Liver (tissue), 9 donors: Measurements from ENCODE around the gene LLGL2. TPM values are rescaled to one million over a fixed set of nuclear protein-coding genes. Genes with fewer than 3 reads are reported as not detected.

Experiments used
- DNase-seq: peaks from one replicate; pipeline ENCODE4 v3.0.0-alpha.2; 2017; ENCODE audit warnings: low spot score
- H3K27ac ChIP-seq, 2 donors: one replicate each; pipeline ENCODE4 v1.7.0; 2013; ENCODE audit warnings: inconsistent platforms in 2 of 2, low read length in 2 of 2, control low read depth in 1 of 2, low read depth in 1 of 2, mild to moderate bottlenecking in 1 of 2
- H3K27me3 ChIP-seq, 4 donors: one replicate each; pipeline versions ENCODE4 v1.6.1 to v1.7.0; 2013; ENCODE audit warnings: low read length in 3 of 4, inconsistent platforms in 1 of 4, mild to moderate bottlenecking in 1 of 4, moderate library complexity in 1 of 4; ENCODE audit not compliant: control insufficient read depth in 4 of 4, insufficient read depth in 4 of 4
- H3K36me3 ChIP-seq, 4 donors: one replicate each; pipeline versions ENCODE4 v1.6.1 to v1.7.0; 2013; ENCODE audit warnings: low read length in 3 of 4, mild to moderate bottlenecking in 3 of 4, low read depth in 1 of 4, moderate library complexity in 1 of 4; ENCODE audit not compliant: control insufficient read depth in 4 of 4, insufficient read depth in 3 of 4
- H3K4me1 ChIP-seq, 4 donors: one replicate each; pipeline versions ENCODE4 v1.6.1 to v1.7.0; 2013; ENCODE audit warnings: low read length in 3 of 4, mild to moderate bottlenecking in 3 of 4, moderate library complexity in 1 of 4; ENCODE audit not compliant: control insufficient read depth in 4 of 4, insufficient read depth in 4 of 4
- H3K4me3 ChIP-seq, 3 donors: one replicate each; pipeline versions ENCODE4 v1.6.1 to v1.7.0; 2013; ENCODE audit warnings: low read length in 3 of 3, control low read depth in 1 of 3, low read depth in 1 of 3, mild to moderate bottlenecking in 1 of 3
- H3K9ac ChIP-seq, 2 donors: one replicate each; pipeline ENCODE4 v1.7.0; 2013; ENCODE audit warnings: low read length in 2 of 2, mild to moderate bottlenecking in 2 of 2, moderate library complexity in 2 of 2, control low read depth in 1 of 2, low read depth in 1 of 2
- H3K9me3 ChIP-seq, 4 donors: one replicate each; pipeline versions ENCODE4 v1.6.1 to v1.7.0; 2013; ENCODE audit warnings: low read length in 3 of 4; ENCODE audit not compliant: control insufficient read depth in 4 of 4
- ATF3 ChIP-seq: IDR thresholded peaks from 2 replicates; pipeline ENCODE4 v1.6.1; 2016; ENCODE audit warnings: antibody characterized with exemption
- FOXA1 ChIP-seq: IDR thresholded peaks from 2 replicates; pipeline ENCODE4 v1.6.1; 2016; ENCODE audit warnings: antibody characterized with exemption
- FOXA2 ChIP-seq: IDR thresholded peaks from 2 replicates; pipeline ENCODE4 v1.6.1; 2016; ENCODE audit warnings: antibody characterized with exemption
- GABPA ChIP-seq, 2 donors: IDR thresholded peaks in 1 of 2; conservative IDR thresholded peaks in 1 of 2; 2 replicates each; pipeline ENCODE4 v1.6.1; 2016; ENCODE audit warnings: antibody characterized with exemption in 2 of 2, mild to moderate bottlenecking in 1 of 2, moderate library complexity in 1 of 2
- HNF4A ChIP-seq, 2 donors: conservative IDR thresholded peaks; 2 replicates each; pipeline ENCODE4 v1.6.1; 2016; ENCODE audit warnings: antibody characterized with exemption in 2 of 2, mild to moderate bottlenecking in 2 of 2
- HNF4G ChIP-seq: IDR thresholded peaks from 2 replicates; pipeline ENCODE4 v1.6.1; 2016; ENCODE audit warnings: antibody characterized with exemption
- NR2F2 ChIP-seq: IDR thresholded peaks from 2 replicates; pipeline ENCODE4 v1.6.1; 2016; ENCODE audit warnings: antibody characterized with exemption
- RAD21 ChIP-seq, 2 donors: IDR thresholded peaks; 2 replicates each; pipeline ENCODE4 v1.6.1; 2016; ENCODE audit warnings: antibody characterized with exemption in 2 of 2, mild to moderate bottlenecking in 2 of 2
- RXRA ChIP-seq, 2 donors: IDR thresholded peaks; 2 replicates each; pipeline ENCODE4 v1.6.1; 2017 to 2018; ENCODE audit warnings: antibody characterized with exemption in 2 of 2, mild to moderate bottlenecking in 1 of 2
- SP1 ChIP-seq: IDR thresholded peaks from 2 replicates; pipeline ENCODE4 v1.6.1; 2018; ENCODE audit warnings: antibody characterized with exemption, mild to moderate bottlenecking
- TAF1 ChIP-seq: conservative IDR thresholded peaks from 2 replicates; pipeline ENCODE4 v1.6.1; 2016; ENCODE audit warnings: antibody characterized with exemption, mild to moderate bottlenecking
- YY1 ChIP-seq: IDR thresholded peaks from 2 replicates; pipeline ENCODE4 v1.6.1; 2016; ENCODE audit warnings: antibody characterized with exemption, mild to moderate bottlenecking
- WGBS: extraction: QIAGEN DNeasy Blood & Tissue Kit; methylation state at CpG from one replicate; pipeline ENCODE4 v1.1.7; 2013; 5-methylcytosine and 5-hydroxymethylcytosine counted together
- polyA plus RNA-seq, 2 donors: library from polyadenylated mRNA; stranded (reverse) in 1 of 2; unstranded in 1 of 2; fragments of 200-250 nt in 1 of 2; fragments of >200 nt in 1 of 2; fragmentation: Nextera tagmentation in 1 of 2; extraction: Ambion mirVana in 1 of 2; gene quantifications; one replicate each; pipeline versions ENCODE4 v1.2.1 to v1.2.3, GENCODE V29; 2013 to 2015
- total RNA-seq, 2 donors: library from RNA; depleted of rRNA; stranded (reverse); fragments of >200 nt; gene quantifications; one replicate each; pipeline ENCODE4 v1.2.3, GENCODE V29; 2014
- TF ChIP-seq, protein P1 (sequence below): IDR thresholded peaks from 2 replicates; pipeline ENCODE4 v1.6.1; 2016; ENCODE audit warnings: antibody characterized with exemption, mild to moderate bottlenecking
- TF ChIP-seq, protein P2 (sequence below): IDR thresholded peaks from 2 replicates; pipeline ENCODE4 v1.6.1; 2016; ENCODE audit warnings: antibody characterized with exemption
- TF ChIP-seq, protein P3 (sequence below): IDR thresholded peaks from 2 replicates; pipeline ENCODE4 v1.6.1; 2016; ENCODE audit warnings: antibody characterized with exemption
- TF ChIP-seq, protein P4 (sequence below): fragments of 150-350 bp; IDR thresholded peaks from 2 replicates; pipeline ENCODE4 v1.5.1; 2017; ENCODE audit warnings: improper control_type of control experiment, low read depth, low read length; ENCODE audit not compliant: missing input control
- donor health status: healthy.
- donor health status: healthy.
- donor health status: healthy.
- donor health status: healthy.
- donor health status: healthy.

The LLGL2 gene
- total and polyA plus RNA-seq, 4 donors = 23.2 to 69.6 (median 38.5) TPM

DNA sequence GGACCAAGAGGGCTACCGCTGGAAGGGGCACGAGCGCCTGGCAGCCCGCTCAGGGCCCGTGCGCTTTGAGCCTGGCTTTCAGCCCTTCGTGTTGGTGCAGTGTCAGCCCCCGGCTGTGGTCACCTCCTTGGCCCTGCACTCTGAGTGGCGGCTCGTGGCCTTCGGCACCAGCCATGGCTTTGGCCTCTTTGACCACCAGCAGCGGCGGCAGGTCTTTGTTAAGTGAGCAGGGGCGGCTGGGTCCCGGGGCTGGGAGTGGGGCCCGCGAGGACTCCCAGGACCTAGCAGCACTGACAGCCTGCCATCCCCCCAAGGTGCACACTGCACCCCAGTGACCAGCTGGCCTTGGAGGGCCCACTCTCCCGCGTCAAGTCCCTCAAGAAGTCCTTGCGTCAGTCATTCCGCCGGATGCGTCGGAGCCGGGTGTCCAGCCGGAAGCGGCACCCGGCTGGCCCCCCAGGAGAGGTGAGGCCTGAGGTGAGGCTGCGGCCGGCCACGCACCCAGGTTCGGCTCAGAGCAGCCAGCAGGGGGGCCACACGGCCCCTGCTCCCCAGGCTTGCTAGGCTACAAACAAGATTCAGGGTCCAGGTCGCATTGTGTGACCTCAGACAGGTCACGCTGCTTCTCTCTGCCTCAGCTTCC is 44.7 kb downstream of the LLGL2 start:
- H3K36me3 ChIP-seq = peaks cover 9 to 54% (median 27%) of the 10 kb centered on the region in 4 donors
- no peak for TF ChIP-seq RXRA (IDR thresholded peaks at IDR 0.05)
- TF ChIP-seq, protein P1, sequence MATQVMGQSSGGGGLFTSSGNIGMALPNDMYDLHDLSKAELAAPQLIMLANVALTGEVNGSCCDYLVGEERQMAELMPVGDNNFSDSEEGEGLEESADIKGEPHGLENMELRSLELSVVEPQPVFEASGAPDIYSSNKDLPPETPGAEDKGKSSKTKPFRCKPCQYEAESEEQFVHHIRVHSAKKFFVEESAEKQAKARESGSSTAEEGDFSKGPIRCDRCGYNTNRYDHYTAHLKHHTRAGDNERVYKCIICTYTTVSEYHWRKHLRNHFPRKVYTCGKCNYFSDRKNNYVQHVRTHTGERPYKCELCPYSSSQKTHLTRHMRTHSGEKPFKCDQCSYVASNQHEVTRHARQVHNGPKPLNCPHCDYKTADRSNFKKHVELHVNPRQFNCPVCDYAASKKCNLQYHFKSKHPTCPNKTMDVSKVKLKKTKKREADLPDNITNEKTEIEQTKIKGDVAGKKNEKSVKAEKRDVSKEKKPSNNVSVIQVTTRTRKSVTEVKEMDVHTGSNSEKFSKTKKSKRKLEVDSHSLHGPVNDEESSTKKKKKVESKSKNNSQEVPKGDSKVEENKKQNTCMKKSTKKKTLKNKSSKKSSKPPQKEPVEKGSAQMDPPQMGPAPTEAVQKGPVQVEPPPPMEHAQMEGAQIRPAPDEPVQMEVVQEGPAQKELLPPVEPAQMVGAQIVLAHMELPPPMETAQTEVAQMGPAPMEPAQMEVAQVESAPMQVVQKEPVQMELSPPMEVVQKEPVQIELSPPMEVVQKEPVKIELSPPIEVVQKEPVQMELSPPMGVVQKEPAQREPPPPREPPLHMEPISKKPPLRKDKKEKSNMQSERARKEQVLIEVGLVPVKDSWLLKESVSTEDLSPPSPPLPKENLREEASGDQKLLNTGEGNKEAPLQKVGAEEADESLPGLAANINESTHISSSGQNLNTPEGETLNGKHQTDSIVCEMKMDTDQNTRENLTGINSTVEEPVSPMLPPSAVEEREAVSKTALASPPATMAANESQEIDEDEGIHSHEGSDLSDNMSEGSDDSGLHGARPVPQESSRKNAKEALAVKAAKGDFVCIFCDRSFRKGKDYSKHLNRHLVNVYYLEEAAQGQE = no peak
- no peak for TF ChIP-seq FOXA2
- TF ChIP-seq, protein P2, sequence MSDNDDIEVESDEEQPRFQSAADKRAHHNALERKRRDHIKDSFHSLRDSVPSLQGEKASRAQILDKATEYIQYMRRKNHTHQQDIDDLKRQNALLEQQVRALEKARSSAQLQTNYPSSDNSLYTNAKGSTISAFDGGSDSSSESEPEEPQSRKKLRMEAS = no peak
- no peak for TF ChIP-seq HNF4A (conservative IDR thresholded peaks at IDR 0.05)
- no peak for TF ChIP-seq FOXA1
- no peak for TF ChIP-seq HNF4G
- TF ChIP-seq RAD21 (IDR thresholded peaks at IDR 0.05) = no peak
- no peak for TF ChIP-seq TAF1
- no peak for TF ChIP-seq SP1
- no peak for TF ChIP-seq NR2F2
- TF ChIP-seq GABPA (IDR thresholded peaks at IDR 0.05 in 1 of 2, conservative IDR thresholded peaks at IDR 0.05 in 1 of 2) = no peak
- TF ChIP-seq ATF3 = no peak
- no peak for TF ChIP-seq YY1
- TF ChIP-seq, protein P3, sequence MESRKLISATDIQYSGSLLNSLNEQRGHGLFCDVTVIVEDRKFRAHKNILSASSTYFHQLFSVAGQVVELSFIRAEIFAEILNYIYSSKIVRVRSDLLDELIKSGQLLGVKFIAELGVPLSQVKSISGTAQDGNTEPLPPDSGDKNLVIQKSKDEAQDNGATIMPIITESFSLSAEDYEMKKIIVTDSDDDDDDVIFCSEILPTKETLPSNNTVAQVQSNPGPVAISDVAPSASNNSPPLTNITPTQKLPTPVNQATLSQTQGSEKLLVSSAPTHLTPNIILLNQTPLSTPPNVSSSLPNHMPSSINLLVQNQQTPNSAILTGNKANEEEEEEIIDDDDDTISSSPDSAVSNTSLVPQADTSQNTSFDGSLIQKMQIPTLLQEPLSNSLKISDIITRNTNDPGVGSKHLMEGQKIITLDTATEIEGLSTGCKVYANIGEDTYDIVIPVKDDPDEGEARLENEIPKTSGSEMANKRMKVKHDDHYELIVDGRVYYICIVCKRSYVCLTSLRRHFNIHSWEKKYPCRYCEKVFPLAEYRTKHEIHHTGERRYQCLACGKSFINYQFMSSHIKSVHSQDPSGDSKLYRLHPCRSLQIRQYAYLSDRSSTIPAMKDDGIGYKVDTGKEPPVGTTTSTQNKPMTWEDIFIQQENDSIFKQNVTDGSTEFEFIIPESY = no peak
- TF ChIP-seq, protein P4, sequence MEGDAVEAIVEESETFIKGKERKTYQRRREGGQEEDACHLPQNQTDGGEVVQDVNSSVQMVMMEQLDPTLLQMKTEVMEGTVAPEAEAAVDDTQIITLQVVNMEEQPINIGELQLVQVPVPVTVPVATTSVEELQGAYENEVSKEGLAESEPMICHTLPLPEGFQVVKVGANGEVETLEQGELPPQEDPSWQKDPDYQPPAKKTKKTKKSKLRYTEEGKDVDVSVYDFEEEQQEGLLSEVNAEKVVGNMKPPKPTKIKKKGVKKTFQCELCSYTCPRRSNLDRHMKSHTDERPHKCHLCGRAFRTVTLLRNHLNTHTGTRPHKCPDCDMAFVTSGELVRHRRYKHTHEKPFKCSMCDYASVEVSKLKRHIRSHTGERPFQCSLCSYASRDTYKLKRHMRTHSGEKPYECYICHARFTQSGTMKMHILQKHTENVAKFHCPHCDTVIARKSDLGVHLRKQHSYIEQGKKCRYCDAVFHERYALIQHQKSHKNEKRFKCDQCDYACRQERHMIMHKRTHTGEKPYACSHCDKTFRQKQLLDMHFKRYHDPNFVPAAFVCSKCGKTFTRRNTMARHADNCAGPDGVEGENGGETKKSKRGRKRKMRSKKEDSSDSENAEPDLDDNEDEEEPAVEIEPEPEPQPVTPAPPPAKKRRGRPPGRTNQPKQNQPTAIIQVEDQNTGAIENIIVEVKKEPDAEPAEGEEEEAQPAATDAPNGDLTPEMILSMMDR = no peak
- DNase-seq = peak; percentile 30
- WGBS = 95% methylated on average over 35 of the region's 35 CpGs
- no peaks in the 10 kb centered on the region for H3K9me3 ChIP-seq
- H3K4me1 ChIP-seq = no peaks in the 10 kb centered on the region
- no peak overlapping the region for H3K27ac ChIP-seq
- H3K27me3 ChIP-seq = no peaks in the 10 kb centered on the region
- no peak overlapping the region for H3K4me3 ChIP-seq
- no peak overlapping the region for H3K9ac ChIP-seq
